CD4-positive, alpha-beta T cell treated with Interferon gamma for 1 hour (primary cell): ENCODE measurements around the gene LUC7L2.
"Not testable (repeated sequence)": the region's sequence is repeated elsewhere in the genome, so short reads cannot be mapped to it uniquely, and the experiment has no call there.

Source experiments
- DNase-seq: peaks from one replicate; pipeline ENCODE4 v3.0.0-alpha.2; 2020

Gene LUC7L2

GRCh38 chr7:139357729-139358506 is 1.8 kb upstream of the LUC7L2 start:
- not testable (repeated sequence) for DNase-seq

DNA sequence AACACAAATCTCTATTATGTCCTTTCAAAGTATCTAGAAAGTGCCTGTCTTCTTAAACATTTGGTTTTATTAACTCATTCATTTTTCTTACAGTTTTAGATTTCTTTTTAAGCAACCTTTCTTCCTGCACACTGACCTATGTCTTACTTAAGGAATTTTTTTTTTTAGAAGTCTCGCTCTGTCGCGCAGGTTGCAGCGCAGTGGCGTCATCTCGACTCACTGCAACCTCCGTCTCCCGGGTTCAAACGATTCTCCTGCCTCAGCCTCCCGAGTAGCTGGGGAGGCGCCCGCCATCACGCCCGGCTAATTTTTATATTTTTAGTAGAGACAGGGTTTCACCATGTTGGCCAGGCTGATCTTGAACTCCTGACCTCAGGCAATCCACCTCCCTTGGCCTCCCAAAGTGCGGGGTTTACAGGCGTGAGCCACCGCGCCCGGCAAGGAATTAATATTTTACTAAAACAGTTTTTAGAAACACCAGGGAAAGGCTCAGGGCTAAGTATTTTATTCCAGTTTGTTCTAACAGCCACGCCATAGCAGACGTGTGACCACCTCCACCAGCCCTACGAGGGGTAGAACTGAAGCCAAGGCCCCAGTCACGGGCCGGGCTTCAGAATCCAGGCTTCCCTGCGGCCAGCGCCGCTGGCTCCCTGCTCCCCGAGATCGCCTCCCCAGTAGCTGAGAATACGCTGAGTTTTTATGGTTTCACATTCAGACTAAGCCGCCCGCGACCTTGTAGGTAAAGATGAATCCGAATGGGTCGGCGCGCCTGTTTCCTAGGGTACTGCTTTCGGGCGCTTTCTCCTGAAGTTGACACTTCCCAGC is 941 bp upstream of the LUC7L2 start:
- peak; percentile 53 for DNase-seq

- DNase-seq, result peak; percentile 96
These were observed 685 bp downstream of the LUC7L2 start for GRCh38 chr7:139360210-139360947.

DNA sequence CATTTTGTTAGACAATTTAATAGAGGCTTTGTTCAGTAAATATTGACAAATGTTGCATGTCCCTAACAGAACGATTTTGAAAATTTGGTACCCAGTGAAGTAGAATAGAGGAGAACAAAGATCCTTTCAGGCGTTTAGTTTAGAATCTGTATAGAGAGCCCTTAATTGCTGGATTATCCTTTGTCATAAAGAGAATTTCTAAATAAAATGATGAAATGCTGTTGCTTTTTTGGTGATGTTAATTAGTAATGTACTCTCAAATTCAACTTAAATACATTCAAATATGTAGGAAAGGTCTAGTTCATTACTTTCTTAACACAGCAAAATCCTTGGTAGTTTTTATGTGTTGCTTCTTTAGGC is 1.2 kb downstream of the LUC7L2 start:
- DNase-seq, result no peak

GRCh38 chr7:139361523-139361922 is 1.8 kb downstream of the LUC7L2 start:
- no peak for DNase-seq

DNA sequence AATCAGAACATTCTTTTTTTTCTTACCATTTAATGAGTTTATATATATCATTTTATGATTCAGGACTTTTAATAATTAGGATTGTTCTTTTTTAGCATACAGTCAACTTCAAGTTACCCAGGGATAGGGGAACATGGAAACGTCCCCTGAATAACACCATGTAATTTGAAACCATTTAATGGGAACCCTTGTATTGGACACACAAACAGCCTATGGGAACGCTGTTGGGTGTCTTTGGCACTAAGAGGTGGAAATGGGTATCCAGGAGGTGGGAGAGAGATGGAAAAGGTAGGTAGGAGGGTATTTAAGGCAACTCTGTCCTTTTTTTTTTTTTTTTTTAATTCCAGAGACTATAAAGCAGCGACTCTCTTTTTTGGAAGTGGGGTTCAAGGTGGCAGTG is 2.6 kb downstream of the LUC7L2 start:
- DNase-seq, result no peak

DNA sequence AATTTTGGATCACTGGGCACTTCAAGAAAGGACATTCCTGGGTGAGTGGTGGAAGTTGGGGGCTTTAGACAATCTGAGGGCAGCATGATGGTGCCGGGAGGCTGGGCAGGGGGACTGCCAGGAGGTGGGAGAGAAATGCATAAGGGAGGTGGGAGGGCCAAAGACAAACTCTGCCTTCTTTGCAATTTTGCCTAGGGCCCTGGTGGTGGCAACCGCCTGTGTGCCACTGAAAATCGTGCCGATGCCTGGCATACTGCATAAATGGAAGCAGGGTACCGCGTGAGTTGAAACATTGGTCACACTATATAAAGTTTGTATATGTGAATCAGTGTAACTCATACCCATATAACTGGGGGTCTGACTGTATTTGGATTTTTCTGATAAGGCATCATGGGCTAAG is 3.3 kb downstream of the LUC7L2 start:
- no peak for DNase-seq

DNA sequence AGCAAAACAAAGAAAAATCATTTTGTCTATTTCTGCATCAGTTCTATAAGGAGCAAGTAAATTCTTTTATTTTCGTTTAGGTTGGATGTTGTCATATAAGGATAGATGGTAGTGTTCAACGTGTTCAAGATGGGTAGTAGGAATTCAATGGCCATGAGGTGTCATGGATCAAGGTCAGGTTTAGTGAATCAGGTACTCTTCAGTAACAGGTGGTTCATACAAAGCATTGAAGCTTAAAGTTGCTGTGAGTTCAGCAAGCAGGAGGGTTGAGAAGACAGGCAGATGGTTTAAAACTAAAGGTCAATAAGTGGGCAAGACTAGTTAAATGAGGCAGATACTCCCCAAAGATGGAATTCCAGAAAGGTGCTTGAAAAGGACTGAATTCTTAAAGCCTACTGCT is 5.6 kb downstream of the LUC7L2 start:
- no peak for DNase-seq

DNA sequence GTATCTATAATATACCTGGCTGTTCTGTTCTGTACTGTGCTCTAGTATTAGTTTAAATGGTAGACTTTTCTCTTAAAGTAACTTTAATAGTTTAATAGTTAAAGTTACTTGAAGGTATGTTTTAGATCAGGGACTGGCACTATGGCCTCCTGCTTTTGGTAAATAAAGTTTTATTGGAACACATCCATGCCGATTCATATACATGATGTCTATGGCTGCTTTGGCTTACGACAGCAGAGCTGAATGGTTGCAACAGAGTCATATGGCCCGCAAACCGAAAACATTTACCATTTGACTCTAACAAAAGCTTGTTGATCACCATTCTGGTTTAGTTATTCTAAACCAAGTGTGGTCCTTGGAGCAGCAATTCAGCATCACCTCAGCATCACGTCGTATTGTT is 6.7 kb downstream of the LUC7L2 start:
- DNase-seq, result no peak

- no peak for DNase-seq
These were observed 7.9 kb downstream of the LUC7L2 start for GRCh38 chr7:139367438-139368155.

GRCh38 chr7:139370301-139370942 is 10.7 kb downstream of the LUC7L2 start:
- DNase-seq, result no peak

GRCh38 chr7:139370943-139371313 is 11.2 kb downstream of the LUC7L2 start:
- no peak for DNase-seq

- DNase-seq, result no peak
These were observed 14.6 kb downstream of the LUC7L2 start for GRCh38 chr7:139374246-139374645.

- DNase-seq, result no peak
These were observed 22.7 kb downstream of the LUC7L2 start for GRCh38 chr7:139382439-139382838.

DNA sequence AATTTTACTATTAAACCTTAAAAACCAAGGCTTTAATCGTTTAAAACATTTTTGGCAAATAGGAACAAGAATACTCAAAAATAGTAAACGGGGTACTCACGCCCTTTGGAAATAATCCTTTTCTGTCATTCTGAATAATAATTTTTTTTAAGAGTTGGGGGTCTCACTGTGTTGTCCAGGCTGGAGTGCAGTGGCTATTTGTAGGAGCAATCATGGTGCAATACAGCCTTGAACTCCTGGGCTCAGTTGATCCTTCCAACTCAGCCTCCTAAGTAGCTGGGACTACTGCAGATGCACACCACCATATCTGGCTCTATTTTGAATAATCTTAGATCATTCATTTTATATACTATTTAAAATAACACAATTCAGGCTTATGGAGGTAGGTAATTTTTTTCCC is 24.9 kb downstream of the LUC7L2 start:
- no peak for DNase-seq

DNA sequence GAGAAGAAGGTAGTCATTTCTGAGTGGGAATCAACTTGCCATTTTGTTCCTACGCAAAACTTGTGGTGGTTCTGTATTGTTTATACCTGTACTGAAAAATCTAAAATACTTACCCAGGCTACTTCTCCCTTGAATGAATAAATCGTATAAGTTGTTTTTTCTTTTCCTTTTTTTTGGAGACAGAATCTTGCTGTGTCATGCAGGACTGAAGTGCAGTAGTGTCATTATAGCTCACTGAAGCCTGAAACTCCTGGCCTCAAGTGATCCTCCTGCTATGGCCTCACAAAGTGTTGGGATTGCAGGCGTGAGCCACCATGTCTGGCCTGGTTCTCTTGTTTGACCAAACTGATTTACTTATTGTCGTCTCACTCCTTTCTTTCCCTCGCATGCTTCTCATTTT is 27.9 kb downstream of the LUC7L2 start:
- DNase-seq, result no peak

- DNase-seq, result no peak
These were observed 29.4 kb downstream of the LUC7L2 start for GRCh38 chr7:139389091-139389490.

DNA sequence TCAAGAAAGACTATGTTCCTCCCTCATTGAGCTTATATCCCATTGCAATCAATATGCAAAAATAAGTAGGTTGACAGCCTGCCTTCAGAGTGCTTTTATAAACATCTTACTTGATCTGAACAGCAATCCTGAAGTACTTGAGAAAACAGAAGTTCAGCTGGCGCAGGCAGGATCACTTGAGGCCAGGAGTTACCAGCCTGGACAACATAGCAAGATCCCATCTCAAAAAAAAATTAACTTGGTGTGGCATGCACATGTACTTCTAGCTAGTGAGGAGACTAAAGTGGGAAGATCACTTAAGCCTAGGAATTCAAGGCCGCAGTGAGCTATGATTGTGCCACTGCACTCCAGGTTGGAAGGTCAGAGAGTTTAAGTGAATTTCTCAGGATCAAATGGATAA is 30.1 kb downstream of the LUC7L2 start:
- DNase-seq, result no peak

GRCh38 chr7:139393621-139394211 is 34.0 kb downstream of the LUC7L2 start:
- DNase-seq, result no peak

DNA sequence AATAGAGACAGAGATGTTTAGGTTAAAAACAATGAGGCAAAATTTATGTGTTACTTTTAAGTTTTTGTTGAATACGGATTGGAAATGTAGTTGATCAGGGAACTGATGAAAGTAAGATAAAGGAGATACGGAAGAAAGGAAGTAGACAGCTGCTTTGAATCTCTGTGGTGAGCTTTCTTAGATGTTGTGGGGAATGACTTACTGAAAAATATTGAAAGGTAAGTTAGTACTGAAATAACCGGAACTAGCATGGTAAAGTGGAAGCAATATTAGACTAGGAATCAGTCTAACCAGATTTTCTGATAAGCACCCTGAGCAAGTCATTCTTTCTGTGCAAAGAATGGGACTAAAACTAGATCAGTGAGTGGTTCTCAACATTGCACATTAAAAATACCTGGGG is 34.8 kb downstream of the LUC7L2 start:
- DNase-seq, result no peak

DNA sequence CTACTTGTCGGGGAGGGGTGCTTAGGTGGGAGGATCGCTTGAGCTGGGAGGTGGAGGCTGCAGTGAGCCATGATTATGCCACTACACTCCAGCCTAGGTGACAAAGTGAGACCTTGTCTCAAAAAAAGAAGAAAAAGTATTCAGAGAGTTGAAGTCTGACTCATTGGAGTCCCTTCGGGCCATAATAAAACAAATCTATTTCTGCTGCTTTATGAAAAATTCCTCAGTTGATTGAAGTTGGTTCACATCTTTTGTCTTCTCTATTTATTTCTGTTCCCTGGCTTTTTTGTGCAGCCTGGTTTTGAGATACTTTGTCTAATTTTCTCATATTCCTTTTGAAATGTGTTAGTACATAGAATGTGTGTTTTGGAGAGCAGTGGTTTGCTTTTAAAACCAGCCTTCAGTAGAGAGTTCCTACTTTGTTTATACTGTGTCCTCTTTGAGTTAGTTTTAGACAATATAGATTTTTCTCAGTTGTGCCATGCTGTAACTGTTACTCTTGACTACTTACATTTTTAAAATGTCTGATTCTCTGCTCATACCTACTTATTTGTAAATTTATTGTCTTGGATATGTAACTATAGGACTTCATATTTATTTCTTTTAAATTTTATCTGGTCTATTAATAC is 36.7 kb downstream of the LUC7L2 start:
- DNase-seq, result no peak

DNA sequence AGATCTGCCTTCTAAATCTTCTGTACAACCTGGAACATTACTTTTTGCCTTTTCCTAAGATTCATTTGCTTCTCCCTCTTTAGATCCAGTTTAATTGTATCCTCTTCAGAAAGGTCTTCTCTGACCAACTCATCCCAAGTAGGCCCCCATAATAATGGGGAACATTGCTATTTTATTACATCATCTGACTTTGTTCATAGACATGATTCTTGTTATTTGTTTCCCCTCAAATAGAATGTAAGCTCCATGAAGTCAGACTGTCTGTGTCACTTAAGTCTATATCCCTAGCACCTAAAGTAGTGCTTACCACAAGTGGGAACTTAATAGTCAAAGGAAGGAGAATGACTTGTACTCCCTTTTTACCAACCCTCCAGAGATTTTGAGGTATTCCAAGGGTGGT is 37.5 kb downstream of the LUC7L2 start:
- DNase-seq, result no peak
